K562 (cell line): Measurements from ENCODE around the gene POLR3G. TPM values are rescaled to one million over a fixed set of nuclear protein-coding genes. Genes with fewer than 3 reads are reported as not detected.

ENCODE experiments used
- CAMTA2 ChIP-seq: fragments of 250-450 bp; sonication (Bioruptor Pico); conservative IDR thresholded peaks from 2 replicates; pipeline ENCODE4 v1.5.1; 2022
- CBX2 ChIP-seq: fragments of 200-600 bp; sonication (generic); IDR thresholded peaks from one replicate; pipeline ENCODE4 v1.6.1; 2012; ENCODE audit warnings: mild to moderate bottlenecking, low read length, inconsistent platforms; ENCODE audit not compliant: insufficient read depth, poor library complexity, severe bottlenecking
- CCAR2 ChIP-seq: fragments of 200-400 bp; formaldehyde crosslinking; IDR thresholded peaks from 2 replicates; pipeline ENCODE4 v1.6.1; 2017; ENCODE audit warnings: mild to moderate bottlenecking, low read depth, low read length
- CREB3L1 ChIP-seq: fragments of 450-650 bp; IDR thresholded peaks from 2 replicates; pipeline ENCODE4 v1.6.1; 2014; ENCODE audit warnings: low read depth, mild to moderate bottlenecking, moderate library complexity, borderline replicate concordance
- DLX4 ChIP-seq: fragments of 250-450 bp; sonication (Bioruptor Pico); IDR thresholded peaks from 2 replicates; pipeline ENCODE4 v1.6.1; 2021; ENCODE audit warnings: mild to moderate bottlenecking
- DMBX1 ChIP-seq: fragments of 250-450 bp; sonication (Bioruptor Pico); IDR thresholded peaks from 2 replicates; pipeline ENCODE4 v1.8.0; 2022; ENCODE audit warnings: inconsistent platforms, mild to moderate bottlenecking, moderate library complexity, borderline replicate concordance
- ETS2 ChIP-seq: IDR thresholded peaks from 2 replicates; pipeline ENCODE4 v1.6.1; 2016; ENCODE audit warnings: borderline replicate concordance, missing genetic modification characterization, mild to moderate bottlenecking, moderate library complexity, missing compliant biosample characterization; ENCODE audit not compliant: poor library complexity, severe bottlenecking
- LEF1 ChIP-seq: fragments of 450-650 bp; IDR thresholded peaks from 2 replicates; pipeline ENCODE4 v1.6.1; 2016; ENCODE audit warnings: mild to moderate bottlenecking
- MAZ ChIP-seq, 2 experiments: fragments of 450-650 bp in 1 of 2; sonication (generic) in 1 of 2; formaldehyde crosslinking; IDR thresholded peaks in 1 of 2; conservative IDR thresholded peaks in 1 of 2; 2 replicates each; pipeline versions ENCODE4 v1.4.0 to v1.5.0; 2020; ENCODE audit warnings: mild to moderate bottlenecking in 1 of 2, missing genetic modification reagents in 1 of 2
- MED1 ChIP-seq: sonication (generic); formaldehyde crosslinking; IDR thresholded peaks from 2 replicates; pipeline ENCODE4 v1.8.1; 2023; ENCODE audit warnings: missing genetic modification reagents, borderline replicate concordance
- MYC ChIP-seq, 2 experiments: fragments of 250-450 bp in 1 of 2; sonication (Bioruptor Pico) in 1 of 2; IDR thresholded peaks; 2 replicates each; pipeline versions ENCODE4 v1.5.1 to v1.6.1; 2012 to 2021; ENCODE audit warnings: low read depth in 2 of 2, borderline replicate concordance in 1 of 2, improper control_type of control experiment in 1 of 2, low read length in 1 of 2, mild to moderate bottlenecking in 1 of 2, moderate library complexity in 1 of 2
- NONO ChIP-seq, 2 experiments: fragments of 200-400 bp in 1 of 2; fragments of 450-650 bp in 1 of 2; formaldehyde crosslinking in 1 of 2; IDR thresholded peaks; 2 replicates each; pipeline ENCODE4 v1.6.1; 2017; ENCODE audit warnings: low read depth in 2 of 2, mild to moderate bottlenecking in 2 of 2, moderate library complexity in 2 of 2, low read length in 1 of 2
- NUFIP1 ChIP-seq: fragments of 450-650 bp; IDR thresholded peaks from 2 replicates; pipeline ENCODE4 v1.6.1; 2018; ENCODE audit not compliant: partially characterized antibody
- PTBP1 ChIP-seq: fragments of 200-400 bp; formaldehyde crosslinking; IDR thresholded peaks from 2 replicates; pipeline ENCODE4 v1.6.1; 2017; ENCODE audit warnings: low read depth, low read length
- RBM14 ChIP-seq: fragments of 200-400 bp; formaldehyde crosslinking; IDR thresholded peaks from 2 replicates; pipeline ENCODE4 v1.6.1; 2018; ENCODE audit warnings: low read depth, mild to moderate bottlenecking, low read length, moderate library complexity, borderline replicate concordance; ENCODE audit not compliant: insufficient read depth
- SIN3A ChIP-seq, 2 experiments: fragments of 150-350 bp in 1 of 2; IDR thresholded peaks; 2 replicates each; pipeline ENCODE4 v1.6.1; 2011 to 2016; ENCODE audit warnings: borderline replicate concordance in 2 of 2, low read depth in 2 of 2, low read length in 2 of 2, mild to moderate bottlenecking in 2 of 2, moderate library complexity in 2 of 2; ENCODE audit not compliant: control insufficient read depth in 1 of 2
- SIN3B ChIP-seq: fragments of 450-650 bp; IDR thresholded peaks from 2 replicates; pipeline ENCODE4 v1.6.1; 2017; ENCODE audit warnings: low read depth, mild to moderate bottlenecking, moderate library complexity
- SMARCA4 ChIP-seq: fragments of 450-650 bp; IDR thresholded peaks from 2 replicates; pipeline ENCODE4 v1.6.1; 2016
- polyA plus RNA-seq, 8 experiments: library from polyadenylated mRNA; depleted of rRNA in 4 of 8; stranded (reverse) in 5 of 8; unstranded in 3 of 8; fragments of >200 nt; fragmentation: Nextera tagmentation in 2 of 8; fragmentation: Illumina TruSeq in 1 of 8; extraction: Ambion mirVana in 2 of 8; extraction: Trizol in 1 of 8; gene quantifications; 2 replicates each; pipeline versions ENCODE4 v1.2.1 to v1.2.3, GENCODE V29; 2011 to 2014; ENCODE audit warnings: inconsistent platforms in 1 of 8, missing spikeins in 1 of 8
- total RNA-seq, 7 experiments: library from RNA; depleted of rRNA in 6 of 7; stranded (reverse); fragments of >200 nt in 6 of 7; fragmentation: Illumina TruSeq in 2 of 7; extraction: Trizol in 2 of 7; gene quantifications; 2 replicates each; pipeline versions ENCODE4 v1.2.1 to v1.2.3, GENCODE V29; 2011 to 2021; ENCODE audit warnings: low replicate concordance in 1 of 7
- TF ChIP-seq, protein P1 (sequence below), 3 experiments: fragments of 200-800 bp in 1 of 3; sonication (Bioruptor generic) in 1 of 3; sonication (generic) in 1 of 3; formaldehyde crosslinking in 1 of 3; IDR thresholded peaks; 2 replicates each; pipeline versions ENCODE4 v1.6.1 to v1.8.0; 2016 to 2022; ENCODE audit warnings: mild to moderate bottlenecking in 2 of 3, missing compliant biosample characterization in 2 of 3, missing genetic modification characterization in 2 of 3, missing genetic modification reagents in 1 of 3
- TF ChIP-seq, protein P2 (sequence below): sonication (generic); formaldehyde crosslinking; IDR thresholded peaks from 2 replicates; pipeline ENCODE4 v1.8.1; 2022; ENCODE audit warnings: missing genetic modification reagents

POLR3G gene
- total and polyA plus RNA-seq, 9 of the 15 experiments (the other 6 are each of a cell fraction or from before 2014, with no cell fraction given), result 39.0 to 111 (median 59.0) TPM

DNA sequence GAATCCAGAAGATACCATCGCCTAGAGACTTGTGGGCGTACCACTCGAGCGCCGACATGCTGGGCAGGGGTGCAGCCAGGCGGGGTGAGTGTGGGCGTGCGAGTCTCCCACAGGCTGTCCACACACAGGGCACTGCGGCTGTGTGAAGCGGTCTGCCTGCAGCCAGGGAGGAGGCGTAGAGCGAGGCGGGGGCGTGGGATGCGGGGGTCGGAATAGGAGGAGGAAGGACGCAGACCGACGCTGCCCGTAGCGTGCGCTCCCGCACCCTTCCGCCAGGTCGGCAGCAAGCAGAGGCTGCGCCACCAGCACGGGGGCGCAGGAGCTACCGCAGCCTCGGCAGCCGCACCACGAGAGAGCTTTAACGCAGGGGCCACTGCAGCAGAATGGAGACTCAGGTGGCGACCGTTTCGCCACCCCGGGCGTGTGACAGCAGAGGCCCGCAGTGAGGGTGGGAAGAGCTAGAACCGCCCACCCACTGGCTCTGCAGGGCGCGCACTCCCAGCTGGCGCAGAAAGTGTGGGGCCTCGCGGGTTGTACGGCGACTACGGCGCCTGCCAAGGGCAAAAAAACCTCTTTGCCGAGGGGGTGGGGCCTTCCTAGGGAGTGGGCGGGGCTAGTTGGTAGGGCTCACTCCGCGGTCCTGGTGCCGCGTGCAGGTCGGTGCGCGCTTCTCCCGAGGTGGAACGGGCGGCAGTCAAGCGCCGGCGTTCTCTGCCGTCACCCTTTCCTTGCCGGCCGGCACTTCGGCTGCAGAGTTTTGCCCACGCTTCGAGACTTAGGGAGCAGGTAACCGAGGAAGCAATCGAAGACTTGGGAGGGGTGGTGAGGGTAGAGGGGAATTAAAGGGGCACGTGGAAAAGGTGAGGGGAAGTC, at the start of gene POLR3G, which contains the start of gene MBLAC2 (continued):
- TF ChIP-seq ETS2, result no peak
- peak; percentile 39 for TF ChIP-seq NUFIP1
- TF ChIP-seq, protein P1, sequence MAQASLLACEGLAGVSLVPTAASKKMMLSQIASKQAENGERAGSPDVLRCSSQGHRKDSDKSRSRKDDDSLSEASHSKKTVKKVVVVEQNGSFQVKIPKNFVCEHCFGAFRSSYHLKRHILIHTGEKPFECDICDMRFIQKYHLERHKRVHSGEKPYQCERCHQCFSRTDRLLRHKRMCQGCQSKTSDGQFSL (CRISPR knock-in tag; IDR thresholded peaks at IDR 0.05), result no peak
- TF ChIP-seq, protein P1 (tag; IDR thresholded peaks at IDR 0.05), result no peak; a peak in 1 of 4 replicates
- TF ChIP-seq SMARCA4, result no peak; the same call in 1 of the 2 replicates
- no peak for TF ChIP-seq MED1
- peak; percentile 58 to 83; a peak in 3 of 4 replicates for TF ChIP-seq NONO (IDR thresholded peaks at IDR 0.05; ENCODE audit: low read depth in 2 of 2, low read length in 1 of 2)
- TF ChIP-seq SIN3A (IDR thresholded peaks at IDR 0.05; ENCODE audit: borderline replicate concordance in 2 of 2, control insufficient read depth in 1 of 2, low read depth in 2 of 2, low read length in 2 of 2), result peak; percentile 59 to 77; a peak in 2 of 4 replicates
- no peak for TF ChIP-seq PTBP1
- no peak for TF ChIP-seq RBM14
- TF ChIP-seq DLX4, result no peak
- peak; percentile 85 to 91 for TF ChIP-seq MAZ (CRISPR knock-in tag; conservative IDR thresholded peaks at IDR 0.05 in 1 of 2, IDR thresholded peaks at IDR 0.05 in 1 of 2)
- TF ChIP-seq, protein P2, sequence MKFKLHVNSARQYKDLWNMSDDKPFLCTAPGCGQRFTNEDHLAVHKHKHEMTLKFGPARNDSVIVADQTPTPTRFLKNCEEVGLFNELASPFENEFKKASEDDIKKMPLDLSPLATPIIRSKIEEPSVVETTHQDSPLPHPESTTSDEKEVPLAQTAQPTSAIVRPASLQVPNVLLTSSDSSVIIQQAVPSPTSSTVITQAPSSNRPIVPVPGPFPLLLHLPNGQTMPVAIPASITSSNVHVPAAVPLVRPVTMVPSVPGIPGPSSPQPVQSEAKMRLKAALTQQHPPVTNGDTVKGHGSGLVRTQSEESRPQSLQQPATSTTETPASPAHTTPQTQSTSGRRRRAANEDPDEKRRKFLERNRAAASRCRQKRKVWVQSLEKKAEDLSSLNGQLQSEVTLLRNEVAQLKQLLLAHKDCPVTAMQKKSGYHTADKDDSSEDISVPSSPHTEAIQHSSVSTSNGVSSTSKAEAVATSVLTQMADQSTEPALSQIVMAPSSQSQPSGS (CRISPR knock-in tag), result no peak
- TF ChIP-seq MYC (IDR thresholded peaks at IDR 0.05; ENCODE audit: low read depth, low read length), result no peak; the same call in 1 of the 2 replicates
- TF ChIP-seq MYC (CRISPR knock-in tag; IDR thresholded peaks at IDR 0.05; ENCODE audit: borderline replicate concordance, low read depth), result no peak
- no peak for TF ChIP-seq DMBX1 (CRISPR knock-in tag)
- TF ChIP-seq CAMTA2 (CRISPR knock-in tag), result 0 out of 2 replicates have a peak, but pooled peaks have one; percentile 16
- TF ChIP-seq CCAR2, result no peak
- peak; percentile 40; the same call in 1 of the 2 replicates for TF ChIP-seq CREB3L1
- no peak for TF ChIP-seq CBX2
- TF ChIP-seq SIN3B, result peak; percentile 77
- peak; percentile 28; the same call in 1 of the 2 replicates for TF ChIP-seq LEF1
